B cell (primary cell): ENCODE data around the gene KDM6B.

Source experiments
- EZH2 ChIP-seq: IDR thresholded peaks from 2 replicates; pipeline ENCODE4 v1.6.1; 2012; ENCODE audit warnings: borderline replicate concordance, low read depth, mild to moderate bottlenecking, moderate library complexity, low read length; ENCODE audit not compliant: insufficient read depth, poor library complexity, severe bottlenecking
- TF ChIP-seq, protein P1 (sequence below): fragments of 200-600 bp; IDR thresholded peaks from one replicate; pipeline ENCODE4 v1.8.0; 2022; ENCODE audit warnings: antibody characterized with exemption, mild to moderate bottlenecking

DNA sequence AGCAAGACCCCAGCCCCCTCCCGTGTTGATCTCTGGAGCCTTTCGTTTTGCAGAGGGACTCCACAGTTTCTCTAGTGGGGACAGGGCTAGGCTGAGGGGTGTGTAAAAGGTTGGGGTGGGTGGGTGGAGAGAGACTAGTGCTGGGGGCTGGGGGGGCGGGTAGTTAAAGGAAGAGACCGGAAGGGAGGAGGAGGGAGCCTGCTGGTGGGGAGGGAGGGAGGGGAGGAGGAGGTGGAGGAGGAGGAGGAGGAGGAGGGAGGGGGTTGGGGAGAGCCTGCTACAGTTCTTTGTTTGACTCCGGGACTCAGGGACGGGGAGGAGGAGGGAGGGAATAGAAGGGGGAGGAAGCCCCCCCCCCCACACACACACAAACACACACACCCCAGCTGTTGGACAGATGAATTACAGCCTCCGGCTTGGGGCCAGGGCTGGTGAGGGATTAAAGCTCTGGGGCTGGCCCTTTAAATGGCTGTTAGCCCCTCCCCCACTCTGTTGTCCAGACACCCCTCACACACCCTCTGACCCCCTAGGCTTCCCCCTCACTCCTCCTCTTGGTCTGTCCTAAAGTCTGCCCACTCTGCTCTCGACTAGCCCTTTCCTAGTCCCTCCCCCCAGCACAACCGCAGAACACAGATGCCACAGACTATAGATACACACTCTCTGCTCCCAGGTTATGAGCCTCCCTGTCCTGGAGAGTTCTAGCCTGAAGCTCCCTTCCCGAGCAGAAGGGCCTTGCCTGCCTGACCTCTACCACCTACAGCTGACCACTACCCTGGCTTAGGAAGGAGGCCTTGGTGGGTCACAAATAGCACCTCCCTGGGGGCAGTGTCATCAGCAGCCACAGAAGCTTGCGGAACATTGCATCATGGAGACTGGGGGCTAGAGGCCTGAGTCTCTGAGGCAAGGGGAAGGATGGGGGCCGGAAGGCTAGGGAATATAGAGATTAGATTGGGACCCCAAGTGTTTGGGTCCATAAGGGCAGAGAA, 4.4 kb downstream of the KDM6B start:
- TF ChIP-seq, protein P1, sequence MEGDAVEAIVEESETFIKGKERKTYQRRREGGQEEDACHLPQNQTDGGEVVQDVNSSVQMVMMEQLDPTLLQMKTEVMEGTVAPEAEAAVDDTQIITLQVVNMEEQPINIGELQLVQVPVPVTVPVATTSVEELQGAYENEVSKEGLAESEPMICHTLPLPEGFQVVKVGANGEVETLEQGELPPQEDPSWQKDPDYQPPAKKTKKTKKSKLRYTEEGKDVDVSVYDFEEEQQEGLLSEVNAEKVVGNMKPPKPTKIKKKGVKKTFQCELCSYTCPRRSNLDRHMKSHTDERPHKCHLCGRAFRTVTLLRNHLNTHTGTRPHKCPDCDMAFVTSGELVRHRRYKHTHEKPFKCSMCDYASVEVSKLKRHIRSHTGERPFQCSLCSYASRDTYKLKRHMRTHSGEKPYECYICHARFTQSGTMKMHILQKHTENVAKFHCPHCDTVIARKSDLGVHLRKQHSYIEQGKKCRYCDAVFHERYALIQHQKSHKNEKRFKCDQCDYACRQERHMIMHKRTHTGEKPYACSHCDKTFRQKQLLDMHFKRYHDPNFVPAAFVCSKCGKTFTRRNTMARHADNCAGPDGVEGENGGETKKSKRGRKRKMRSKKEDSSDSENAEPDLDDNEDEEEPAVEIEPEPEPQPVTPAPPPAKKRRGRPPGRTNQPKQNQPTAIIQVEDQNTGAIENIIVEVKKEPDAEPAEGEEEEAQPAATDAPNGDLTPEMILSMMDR = no peak
- no peak for TF ChIP-seq EZH2
